NCI-H1048 (cell line): ENCODE data around the gene CFAP77.

Source experiments
- DNase-seq: peaks from one replicate; lab custom pipeline; 2025; lab: John Stamatoyannopoulos, UW

CFAP77 gene

DNA sequence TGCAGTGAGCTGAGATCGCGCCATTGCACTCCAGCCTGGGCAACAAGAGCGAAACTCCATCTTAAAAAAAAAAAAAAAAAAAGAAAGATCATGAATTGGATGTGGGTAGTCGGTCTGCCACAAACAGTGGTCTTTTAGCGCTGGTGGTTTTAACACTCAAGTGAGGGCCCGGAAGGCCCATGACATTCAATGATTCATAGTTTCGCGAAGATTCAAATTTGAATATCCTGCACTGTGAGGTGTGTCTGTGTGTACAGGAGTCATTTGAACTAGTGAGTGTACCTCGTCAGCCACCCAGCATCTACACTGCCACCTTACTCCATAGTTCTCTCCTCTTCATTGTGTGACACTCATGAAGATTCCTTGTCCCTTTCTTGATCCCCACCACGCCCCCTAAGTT is 41.3 kb downstream of the CFAP77 start:
- no peak for DNase-seq

DNA sequence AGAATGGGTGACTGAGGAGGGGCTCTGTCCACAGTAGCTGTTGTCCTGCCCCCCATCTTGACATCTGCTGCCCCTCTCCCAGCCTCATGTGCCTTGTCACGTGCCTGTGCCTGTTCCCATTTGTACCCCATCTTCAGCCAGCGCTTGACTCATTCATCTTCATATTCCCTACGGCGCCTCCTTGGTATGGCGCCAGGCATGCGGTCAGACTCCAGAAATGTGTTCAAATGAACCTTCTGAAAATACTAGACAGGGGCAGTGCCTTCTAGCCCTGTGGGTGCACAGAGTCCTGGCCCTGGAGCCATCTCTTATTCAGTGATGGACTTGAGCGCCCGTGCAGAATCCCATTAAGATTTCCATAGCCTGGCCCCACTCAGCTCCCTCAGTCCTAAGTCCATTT is 46.2 kb downstream of the CFAP77 start:
- DNase-seq: no peak

DNA sequence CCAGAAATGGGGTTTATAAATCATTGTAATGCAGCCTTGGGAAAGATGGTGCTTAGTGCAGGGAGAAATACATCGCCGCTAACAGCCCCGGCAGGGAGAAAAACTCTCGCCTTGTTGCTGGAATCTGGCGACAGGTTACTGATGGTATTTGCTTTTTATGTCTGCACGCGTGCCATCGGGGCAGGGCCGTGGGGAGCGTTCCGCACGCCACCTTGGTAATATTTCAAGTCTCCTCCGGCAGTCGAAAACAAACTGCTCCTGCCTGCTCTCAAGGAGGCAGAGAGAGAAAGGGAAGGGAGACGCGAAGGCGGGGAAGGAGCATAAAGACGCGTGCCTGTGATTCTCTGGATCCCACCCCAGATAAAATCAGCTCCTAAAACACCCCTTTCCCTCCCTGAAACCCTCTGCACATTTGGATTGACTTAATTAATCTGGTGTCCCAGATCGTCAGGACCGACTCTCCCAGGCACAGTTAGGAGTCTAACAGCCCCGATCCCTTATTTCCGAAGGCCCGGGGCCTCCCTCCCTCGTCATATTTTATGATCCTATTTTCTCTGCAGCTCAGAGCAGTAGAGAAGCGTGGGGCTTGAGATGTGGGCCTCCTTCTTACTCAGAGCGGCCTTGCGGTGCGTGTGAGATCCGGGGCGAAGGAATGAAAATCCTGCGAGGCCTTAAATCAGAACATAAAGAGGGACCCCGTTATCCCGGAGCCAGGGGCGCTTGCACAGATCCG is 47.7 kb downstream of the CFAP77 start:
- DNase-seq: no peak

DNA sequence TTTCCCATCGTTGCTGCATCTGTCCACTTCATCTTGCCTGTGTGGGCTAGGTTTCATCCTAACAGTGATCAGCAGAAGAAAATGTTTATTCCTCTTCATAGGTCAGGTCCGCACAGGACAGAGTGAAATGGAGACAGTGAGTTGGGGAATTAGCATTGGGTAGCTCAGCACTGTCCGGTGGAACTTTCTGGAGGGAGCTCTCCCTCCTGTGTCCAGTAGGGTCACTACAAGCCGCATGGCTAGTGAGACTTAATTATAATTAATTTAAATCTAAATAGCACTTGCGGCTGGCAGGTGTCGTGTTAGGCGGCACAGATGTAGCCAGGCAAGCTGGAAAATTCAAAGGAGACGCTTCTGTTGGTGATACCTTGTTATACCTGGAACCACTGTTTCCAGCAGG is 48.4 kb downstream of the CFAP77 start:
- DNase-seq: no peak

DNA sequence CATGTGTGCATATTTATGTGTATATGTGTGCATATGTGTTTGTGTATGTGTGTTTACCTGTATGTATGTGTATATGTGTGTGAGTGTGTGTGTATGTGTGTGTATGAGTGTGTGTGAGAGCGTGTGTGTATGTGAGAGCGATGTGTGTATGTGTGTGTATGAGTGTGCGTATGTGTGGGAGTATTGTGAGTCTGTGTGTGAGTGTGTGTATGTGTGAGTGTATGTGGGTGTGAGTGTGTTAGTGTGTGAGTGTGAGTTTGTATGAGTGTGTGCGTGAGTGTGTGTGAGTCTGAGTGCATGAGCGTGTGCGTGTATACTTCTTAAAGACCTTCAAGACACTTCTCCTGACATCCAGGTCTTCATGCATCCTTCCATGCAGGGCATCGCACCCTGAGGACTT is 49.6 kb downstream of the CFAP77 start:
- no peak for DNase-seq

DNA sequence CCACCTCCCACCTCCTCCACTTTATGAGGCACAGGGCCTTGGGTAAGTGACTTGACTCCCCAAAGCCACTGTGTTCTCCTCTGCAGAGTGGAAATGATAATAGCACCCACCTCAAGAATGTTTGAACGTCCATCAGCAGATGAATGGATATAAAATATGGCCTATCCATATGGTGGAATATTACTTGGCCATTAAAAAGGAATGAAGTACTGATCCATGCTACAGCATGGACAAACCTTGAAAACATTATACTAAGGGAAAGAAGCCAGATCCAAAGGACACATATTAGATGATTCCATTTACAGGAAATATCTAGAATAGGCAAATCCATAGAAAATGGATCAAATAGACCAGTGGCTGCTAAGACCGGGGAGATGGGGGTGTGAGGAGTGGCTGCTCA is 50.2 kb downstream of the CFAP77 start:
- no peak for DNase-seq

DNA sequence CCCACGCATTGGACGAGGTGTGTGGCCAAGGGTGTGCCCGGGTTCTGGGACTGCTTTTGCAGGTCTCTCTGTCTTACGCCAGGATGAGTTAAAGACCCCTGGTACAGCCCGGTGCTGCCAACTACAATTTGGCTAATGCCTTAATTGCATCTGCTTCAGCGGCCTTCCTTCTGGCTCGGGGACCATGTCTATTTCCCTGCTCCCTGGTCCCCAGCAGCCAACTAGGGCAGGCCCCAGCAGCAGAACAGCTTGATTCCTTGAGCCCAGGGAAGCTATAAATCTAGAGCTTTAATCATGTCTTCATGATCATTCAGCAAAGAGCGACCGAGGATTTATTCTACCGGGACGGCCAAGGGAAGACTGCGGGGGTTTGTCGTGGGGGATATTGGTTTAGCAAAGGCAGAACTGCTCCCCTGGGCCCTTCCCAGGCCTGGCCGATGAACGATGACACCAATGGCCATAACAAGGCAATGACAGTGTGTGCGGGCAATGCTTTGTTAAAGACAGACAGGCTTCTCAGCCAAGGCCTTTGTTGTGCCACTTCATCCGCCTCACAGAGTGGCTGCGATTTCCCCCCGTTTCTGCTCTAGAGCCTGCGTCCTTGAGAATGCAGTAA is 51.4 kb downstream of the CFAP77 start:
- no peak for DNase-seq

DNA sequence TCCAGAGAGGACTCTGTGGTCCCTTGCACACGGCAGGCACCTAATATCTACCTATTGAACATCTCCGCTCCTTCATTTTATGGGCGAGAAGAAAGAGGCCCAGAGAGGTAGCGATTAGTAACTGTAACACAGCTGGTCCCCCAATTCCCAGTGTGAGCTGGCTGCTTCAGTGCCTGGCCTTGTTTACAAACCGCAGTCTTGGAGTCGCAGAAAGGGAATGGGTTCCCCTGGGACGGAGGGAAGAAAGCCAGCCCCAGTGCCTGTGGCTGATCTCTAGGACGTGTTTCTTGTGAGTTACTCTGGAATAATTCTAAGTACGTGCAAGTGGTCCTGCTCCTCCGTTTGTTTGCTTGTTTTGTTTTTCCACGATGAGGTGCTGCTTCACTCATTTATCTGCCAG is 52.0 kb downstream of the CFAP77 start:
- DNase-seq: no peak

DNA sequence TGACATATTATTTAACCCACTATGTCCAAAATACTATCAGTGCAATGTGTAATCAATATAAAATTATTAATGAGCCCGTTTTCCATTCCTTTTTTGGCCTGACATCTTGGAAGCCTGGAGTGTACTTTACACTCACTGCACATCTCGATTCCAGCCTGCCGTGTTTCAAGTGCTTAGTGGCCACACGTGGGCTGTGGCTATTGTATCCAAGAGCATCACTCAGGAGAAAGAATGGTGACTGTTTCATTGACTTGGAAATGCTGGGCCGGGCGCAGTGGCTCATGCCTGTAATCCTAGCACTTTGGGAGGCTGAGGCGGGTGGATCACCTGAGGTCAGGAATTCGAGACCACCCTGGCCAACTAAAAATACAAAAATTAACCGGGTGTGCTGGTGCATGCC is 54.5 kb downstream of the CFAP77 start:
- DNase-seq: no peak

DNA sequence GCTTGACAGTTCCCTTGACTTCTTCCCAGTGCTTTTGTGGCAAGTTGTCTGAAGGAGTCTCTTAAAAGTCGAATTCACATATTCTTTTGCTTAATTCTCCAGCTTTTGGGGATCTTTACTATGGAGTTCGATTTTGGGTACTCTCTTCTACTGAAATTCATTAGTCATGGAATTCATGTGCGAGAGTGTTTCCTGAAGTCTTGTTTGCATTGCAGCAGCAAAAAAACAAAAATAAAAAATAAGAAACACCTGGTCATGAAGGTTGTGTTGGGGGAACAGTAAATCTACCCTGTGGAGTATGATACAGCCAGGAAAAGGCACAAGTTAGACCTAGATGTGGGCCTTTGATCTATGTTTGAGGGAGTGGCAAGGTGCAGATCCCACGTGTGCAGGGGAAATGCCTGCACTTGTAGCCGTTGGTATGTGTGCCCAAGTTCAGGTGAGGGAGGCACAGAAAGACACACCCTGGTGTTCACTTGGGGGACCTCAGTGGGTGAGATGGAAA is 55.2 kb downstream of the CFAP77 start:
- DNase-seq: no peak

DNA sequence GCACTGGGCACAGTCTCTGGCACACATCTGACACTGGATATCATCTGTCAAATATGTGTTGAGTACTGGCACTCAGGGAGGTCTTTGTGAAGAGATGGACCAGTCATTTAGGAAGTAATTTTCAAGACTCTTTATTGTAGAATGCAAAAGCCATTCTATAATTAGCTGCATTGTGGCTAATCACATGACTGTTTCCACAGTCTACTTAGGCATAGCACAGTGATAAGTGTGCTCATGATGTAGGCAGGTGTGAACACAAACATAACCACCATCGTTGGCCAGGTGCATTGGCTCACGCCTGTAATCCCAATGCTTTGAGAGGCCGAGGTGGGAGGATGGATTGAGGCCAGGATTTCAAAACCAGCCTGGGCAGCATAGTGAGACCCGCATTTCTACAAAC is 62.2 kb downstream of the CFAP77 start:
- DNase-seq: no peak

DNA sequence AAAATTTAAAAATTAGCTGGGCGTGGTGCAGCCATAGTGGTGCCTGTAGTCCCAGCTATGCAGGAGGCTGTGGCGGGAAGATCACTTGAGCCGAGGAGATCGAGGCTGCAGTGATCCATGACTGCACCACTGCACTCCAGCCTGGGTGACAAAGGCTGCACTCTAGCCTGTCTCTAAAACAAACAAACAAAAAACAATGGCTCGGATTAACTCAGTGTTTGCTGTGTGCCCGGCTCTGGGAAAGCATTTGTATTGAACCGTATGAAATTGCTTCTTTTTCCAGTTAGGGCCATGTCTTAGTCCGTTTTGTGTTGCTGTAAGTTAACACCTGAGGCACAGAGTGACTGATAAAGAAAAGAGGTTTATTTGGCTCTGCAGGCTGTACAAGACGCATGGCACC is 62.6 kb downstream of the CFAP77 start:
- no peak for DNase-seq

DNA sequence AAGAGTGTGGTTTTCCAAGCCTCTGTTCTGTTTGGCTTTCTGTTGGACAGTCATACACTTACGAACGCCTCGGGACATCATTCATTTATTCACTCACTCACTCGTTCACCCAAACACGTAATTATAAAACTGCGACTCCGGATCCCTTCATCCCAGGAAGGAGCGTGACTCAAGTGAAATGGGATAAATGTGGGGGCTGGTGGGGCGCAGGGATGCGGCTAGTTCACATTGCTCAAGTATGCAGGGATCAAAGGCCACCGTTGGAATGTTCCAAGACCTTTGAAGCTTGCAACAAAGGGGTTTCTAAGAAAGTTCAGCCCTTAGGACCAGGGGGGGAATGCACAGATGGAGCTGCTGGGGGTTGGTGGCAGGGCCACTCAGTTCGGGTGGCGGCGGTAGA is 64.2 kb downstream of the CFAP77 start:
- DNase-seq: no peak

DNA sequence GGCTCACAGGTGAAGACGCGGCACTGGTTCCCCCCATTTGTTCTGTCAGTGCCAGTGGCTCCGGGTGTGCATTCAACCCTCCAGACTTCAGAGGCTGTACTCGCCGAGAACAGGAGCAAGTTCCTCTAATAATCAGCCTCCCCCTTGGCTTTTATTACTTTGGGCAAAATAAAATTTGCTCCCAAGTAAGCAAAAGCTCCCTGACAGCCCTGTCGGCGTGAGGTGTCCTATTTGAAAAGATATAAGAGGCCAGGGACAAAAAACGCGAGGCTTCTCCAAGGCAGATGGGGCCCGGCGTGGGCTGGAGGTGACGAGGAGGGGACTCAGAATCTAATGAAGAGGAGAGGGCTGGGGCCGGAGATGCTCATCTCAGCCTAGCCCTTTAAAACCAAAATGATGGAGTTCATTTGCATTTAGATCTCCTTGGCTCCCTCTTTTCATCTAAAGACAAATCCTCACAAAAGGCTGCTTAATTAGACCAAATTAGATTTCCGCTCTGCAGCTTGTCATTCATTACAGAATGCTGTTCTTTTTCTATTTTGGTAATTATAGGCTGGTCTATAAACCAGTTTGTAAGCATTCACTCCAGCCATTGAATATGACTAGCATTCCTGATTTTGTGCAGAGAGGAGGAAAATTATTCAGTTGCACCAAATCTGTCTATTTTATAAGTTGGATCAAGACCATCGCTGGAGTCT is 68.5 kb downstream of the CFAP77 start:
- no peak for DNase-seq

DNA sequence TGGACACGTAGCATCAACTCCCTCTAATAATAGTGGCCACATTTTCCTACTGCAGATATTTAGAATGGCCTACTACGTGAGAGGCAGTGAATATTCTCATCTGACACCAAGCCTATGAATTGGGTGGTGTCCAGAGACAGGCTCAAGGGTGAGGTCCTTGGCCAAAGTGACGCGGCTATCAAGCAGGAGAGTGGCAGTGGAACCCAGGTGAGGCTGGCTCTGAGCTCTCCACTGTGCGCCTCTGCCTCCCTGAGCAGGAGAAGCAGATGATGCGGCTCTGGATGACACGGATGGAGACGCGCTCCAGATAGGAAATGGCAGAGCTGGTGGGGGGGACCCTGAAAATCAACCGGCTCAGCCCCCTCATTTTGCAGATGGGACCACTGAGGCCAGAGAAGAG is 69.7 kb downstream of the CFAP77 start:
- DNase-seq: no peak

DNA sequence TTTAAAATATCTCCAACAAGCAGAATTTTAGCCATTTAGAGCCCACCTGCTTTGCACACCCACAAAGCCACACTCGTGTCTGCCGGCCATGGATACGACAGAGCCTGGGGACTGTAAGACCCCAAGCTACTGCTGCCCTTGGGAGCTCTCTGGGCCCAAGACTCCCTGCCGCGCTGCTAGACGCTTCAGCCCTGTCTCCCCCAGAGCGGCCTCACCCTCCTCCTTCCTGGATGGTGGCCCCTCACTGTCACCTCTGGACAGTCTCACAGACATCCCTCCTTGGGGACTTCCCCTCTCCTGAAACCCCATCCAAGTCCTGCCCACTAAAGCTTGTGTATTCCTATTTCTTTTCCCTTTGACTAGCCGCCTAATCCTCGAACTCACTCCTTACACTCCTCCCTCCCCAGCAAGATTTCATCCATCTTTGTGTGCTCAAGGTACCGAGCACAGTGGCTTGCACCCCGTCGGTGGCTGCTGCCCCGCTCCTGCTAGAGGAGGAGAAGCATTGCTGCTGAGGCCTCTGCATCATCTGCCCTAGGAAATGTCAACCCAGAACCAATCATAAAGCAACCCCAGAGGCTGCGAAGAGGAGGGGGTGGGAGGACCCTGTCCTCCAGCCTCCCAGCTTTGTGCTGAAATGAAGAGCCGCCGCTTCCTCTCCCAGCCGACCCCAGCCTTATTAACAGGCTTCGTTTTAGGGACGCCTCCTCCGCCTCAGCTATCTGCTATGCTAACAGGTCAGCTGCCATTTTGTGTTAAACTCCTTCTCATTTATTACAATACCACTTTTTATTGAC is 71.2 kb downstream of the CFAP77 start:
- no peak for DNase-seq

DNA sequence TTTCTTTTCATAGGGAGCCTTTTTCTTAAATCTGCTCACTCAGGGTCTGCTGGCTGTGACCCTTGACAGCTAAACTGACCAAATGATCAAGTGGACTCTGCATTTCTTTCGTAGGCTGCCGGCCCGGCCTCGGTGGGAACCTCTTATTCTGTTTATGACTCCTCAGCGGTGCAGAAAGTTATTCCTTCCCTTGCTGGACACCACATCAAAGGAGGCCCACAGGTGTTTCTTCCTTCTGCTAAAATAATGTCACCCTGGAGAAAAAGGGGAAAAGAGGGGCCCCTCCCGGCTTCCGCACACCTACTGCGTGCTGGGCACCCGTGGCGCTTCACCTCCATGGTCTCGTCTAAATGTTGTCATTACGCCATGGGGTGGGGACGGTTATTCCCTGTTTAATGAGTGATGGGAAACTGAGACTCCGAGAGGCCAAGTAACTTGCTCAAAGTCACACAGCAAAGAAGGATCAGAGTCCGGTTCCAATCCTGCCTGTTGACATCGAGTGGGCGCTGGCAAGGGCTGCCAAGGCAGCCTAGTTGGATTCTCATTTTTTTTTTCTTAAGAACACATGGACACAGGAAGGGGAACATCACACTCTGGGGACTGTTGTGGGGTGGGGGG is 72.3 kb downstream of the CFAP77 start:
- DNase-seq: no peak

DNA sequence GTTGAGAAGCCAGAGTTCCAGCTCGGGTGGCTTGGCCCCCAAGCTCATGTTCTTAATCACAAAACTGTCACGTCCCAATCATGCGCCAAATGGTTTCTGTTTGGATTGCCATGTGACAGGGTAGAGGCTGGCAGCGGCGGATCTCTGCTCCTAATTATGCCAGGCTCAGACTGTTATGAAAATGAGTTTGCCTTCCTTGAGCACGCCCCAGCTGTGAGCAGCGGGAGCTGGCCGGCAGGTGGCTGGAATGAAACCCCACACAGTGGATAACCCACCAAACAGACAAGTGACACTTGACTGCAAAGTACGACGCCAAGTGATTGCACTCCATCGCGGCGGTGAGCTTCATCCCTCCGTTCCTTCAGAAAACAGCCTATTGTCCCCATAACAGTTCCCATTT is 75.4 kb downstream of the CFAP77 start:
- DNase-seq: no peak

DNA sequence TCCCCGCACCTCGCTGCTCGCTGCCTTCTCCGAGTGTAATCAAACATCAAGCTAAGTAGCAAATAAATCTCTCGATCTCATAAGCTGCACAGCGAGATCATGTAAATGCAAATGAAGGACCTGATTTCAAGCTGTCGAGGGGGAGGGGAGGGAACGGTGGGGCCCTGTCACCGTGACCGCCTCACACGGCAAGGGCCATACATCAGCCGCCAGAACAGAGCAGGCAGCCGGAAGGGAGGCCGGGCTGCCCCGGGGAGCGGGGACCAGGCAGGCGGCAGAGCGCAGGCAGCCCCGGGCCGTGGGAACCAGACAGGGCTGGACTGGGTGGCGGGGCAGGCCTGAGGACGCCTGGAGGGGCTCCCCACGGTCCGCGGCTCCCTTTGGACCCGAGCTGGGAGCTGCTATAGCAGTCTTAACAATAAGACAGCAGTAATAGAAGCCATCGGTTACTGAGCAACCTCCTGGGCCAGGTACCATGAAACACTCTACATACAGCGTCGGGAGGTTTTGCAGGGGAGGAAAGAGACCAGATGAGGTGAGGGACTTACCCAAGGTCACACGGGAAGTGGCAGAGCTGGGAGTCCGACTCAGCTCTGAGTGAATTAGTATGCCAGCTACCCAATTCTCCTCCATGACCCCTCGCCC is 76.8 kb downstream of the CFAP77 start:
- no peak for DNase-seq

DNA sequence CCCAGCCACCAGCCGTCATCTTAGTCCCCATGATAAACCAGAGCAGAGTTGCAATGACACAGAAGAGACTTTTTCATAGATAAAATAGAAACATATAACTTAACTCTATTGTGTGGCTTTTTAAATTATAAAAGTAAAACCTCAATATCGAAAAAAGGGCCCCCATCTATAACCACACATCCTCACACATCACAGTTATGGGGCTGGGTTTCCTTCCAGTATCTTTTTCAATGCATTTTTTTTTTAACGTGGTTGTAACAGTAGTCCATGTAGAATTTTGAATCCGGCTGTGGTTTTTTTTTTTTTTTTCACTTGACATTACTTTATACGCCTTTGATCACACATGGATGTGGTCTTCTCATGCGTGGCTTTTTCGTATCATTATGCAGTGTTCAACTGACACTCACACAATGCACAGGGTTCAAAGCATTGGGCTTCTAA is 77.4 kb downstream of the CFAP77 start:
- no peak for DNase-seq

DNA sequence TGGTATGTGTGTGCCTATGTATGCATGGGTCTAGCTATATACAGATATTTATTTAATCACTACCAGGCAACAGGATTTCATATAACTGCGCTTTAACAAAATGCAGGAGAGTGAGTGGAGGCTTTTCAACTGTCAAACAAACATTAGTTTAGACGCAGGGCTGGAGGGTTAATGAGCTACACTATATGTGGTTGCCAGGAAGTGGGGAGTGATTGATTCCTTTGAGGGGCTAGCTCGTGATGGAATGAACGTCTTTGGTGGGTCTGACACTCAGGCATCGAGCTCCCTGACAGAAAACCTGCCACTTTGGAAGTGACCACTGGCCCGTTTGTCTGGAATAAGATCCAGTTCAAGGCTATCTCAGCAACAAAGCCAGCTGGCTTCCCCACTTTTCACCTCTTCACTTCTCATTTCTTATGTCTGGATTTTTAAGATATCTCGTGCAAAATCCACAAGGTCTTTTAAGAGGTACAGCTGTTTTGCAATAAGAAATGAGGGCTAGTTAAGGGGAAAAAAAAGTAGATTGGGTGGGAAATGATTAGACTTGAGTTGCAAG is 78.0 kb downstream of the CFAP77 start:
- DNase-seq: no peak
